NCI-H524 treated with DMSO at 0.1 percent for 48 hours (cell line): ENCODE results near the gene PSMA3.

Experiments
- DNase-seq: peaks from one replicate; lab custom pipeline; 2025; lab: John Stamatoyannopoulos, UW

The PSMA3 gene

GRCh38 chr14:58299401-58300330 is 55.0 kb downstream of the PSMA3 start:
- DNase-seq = no peak

DNA sequence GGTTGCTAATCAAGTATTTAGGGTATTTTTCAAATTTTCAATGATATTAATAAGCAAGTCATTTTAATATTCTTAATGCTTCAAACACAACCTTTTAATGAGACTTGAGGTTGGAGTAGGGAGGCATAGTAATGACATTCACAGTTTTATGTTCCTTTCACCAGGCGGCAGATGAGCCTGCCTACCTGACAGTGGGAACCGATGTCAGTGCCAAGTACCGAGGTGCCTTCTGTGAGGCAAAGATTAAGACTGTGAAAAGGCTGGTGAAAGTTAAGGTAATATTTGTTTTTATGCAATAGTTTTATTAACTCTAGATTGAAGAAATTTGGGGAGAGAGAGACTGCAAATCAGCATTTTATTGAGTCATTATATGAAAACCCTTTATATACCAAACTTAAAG is 56.8 kb downstream of the PSMA3 start:
- no peak for DNase-seq

DNA sequence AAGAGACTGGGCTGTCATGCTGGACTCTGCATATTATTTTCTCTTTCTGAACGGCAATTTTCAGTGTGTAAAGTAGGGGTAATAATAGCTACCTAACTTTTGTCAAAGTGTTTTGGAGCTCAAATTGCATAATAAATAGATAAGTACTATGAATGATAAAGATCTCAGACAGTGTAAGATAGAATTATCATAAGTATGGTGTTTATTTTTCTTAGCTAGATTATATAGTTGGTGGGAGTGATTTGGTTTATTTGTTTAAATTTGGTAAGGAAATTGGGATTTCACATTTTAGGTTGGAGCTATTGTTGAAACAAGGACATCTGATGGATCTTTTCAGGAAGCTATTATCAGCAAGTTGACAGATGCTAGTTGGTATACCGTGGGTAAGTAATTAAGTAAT is 61.1 kb downstream of the PSMA3 start:
- DNase-seq = no peak

GRCh38 chr14:58307597-58308316 is 63.1 kb downstream of the PSMA3 start:
- DNase-seq = no peak

- DNase-seq = no peak
Measured at GRCh38 chr14:58309086-58309485, 64.4 kb downstream of the PSMA3 start.

DNA sequence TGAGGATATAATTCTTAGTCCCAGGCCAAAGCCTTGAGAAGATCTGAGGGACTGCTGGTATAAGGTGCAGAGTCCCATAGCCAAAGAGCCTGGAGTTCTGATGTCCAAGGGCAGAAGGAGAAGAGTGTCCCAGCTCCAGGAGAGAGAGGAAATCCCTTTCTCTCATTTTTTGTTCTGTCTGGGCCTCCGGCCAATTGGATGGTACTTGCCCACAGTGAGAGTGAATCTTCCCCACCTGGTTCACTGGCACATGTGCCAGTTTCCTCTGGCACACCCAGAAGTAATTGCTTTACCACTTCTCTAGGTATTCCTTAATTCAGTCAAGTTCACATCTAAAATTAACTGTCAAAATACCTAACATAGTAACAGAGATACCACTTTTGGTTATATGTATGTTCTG is 69.1 kb downstream of the PSMA3 start:
- DNase-seq = no peak

DNA sequence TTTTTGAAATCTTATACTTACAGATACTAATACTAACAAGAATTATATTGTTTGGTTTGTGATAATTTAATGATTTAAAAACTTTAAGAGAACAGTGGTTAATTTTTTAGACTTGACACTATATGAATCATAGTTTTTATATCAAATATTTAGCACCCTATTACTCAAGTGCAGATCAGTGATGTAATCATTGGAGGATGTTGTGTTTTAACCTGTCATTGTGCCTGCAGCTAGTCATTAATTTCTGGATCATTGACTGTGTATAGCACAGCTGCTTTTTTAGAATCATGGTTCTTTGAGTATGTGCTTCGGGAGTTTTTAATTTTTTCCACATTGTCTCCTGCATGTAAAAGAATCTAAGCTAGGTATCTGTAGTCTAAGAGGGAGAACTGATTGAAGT is 71.0 kb downstream of the PSMA3 start:
- no peak for DNase-seq
